Body of pancreas (tissue), 4 donors: ENCODE data around the gene SPEM3. TPM values are rescaled to one million over a fixed set of nuclear protein-coding genes. Genes with fewer than 3 reads are reported as not detected.
A peak's percentile ranks its signal among the peaks of the same experiment; 100 is the strongest.

ENCODE experiments used
- ATAC-seq: fragments of 150-250 bp; one replicate; pipeline ENCODE4 v1.9.1; 2016
- DNase-seq, 4 donors: peaks; one replicate each; pipeline ENCODE4 v3.0.0-alpha.2; 2019
- H3K27ac ChIP-seq, 4 donors: fragments of 200-600 bp; sonication (generic); 1 replicate in 3 of 4; 2 replicates in 1 of 4; pipeline versions ENCODE4 v1.5.1 to v1.6.1; 2016 to 2019; ENCODE audit warnings: mild to moderate bottlenecking in 1 of 4, mixed read lengths in 1 of 4, moderate library complexity in 1 of 4
- H3K27me3 ChIP-seq, 2 donors: fragments of 200-600 bp; sonication (generic); one replicate each; pipeline ENCODE4 v1.6.0; 2016; ENCODE audit warnings: mild to moderate bottlenecking in 1 of 2
- H3K36me3 ChIP-seq, 2 donors: fragments of 200-600 bp; sonication (generic); replicated peaks in 1 of 2; 2 replicates each; pipeline ENCODE4 v1.5.1; 2016; ENCODE audit warnings: low read depth in 2 of 2; ENCODE audit not compliant: insufficient read depth in 1 of 2
- H3K4me1 ChIP-seq: fragments of 200-600 bp; sonication (generic); one replicate; pipeline ENCODE4 v1.6.0; 2016
- H3K4me3 ChIP-seq, 2 donors: fragments of 200-600 bp; sonication (generic); 1 replicate in 1 of 2; 2 replicates in 1 of 2; pipeline ENCODE4 v1.5.1; 2016 to 2019
- H3K9me3 ChIP-seq, 3 donors: fragments of 200-600 bp; sonication (generic); 1 replicate in 2 of 3; 2 replicates in 1 of 3; pipeline ENCODE4 v1.5.1; 2016
- CTCF ChIP-seq, 7 experiments: fragments of 450-650 bp in 4 of 7; fragments of 200-600 bp in 3 of 7; sonication (generic) in 3 of 7; IDR thresholded peaks; one replicate each; pipeline ENCODE4 v1.5.1; 2016 to 2019; ENCODE audit warnings: antibody characterized with exemption in 7 of 7
- POLR2A ChIP-seq, 3 donors: fragments of 450-650 bp; IDR thresholded peaks; one replicate each; pipeline ENCODE4 v1.6.1; 2016; ENCODE audit warnings: antibody characterized with exemption in 3 of 3, mild to moderate bottlenecking in 2 of 3
- WGBS, 2 donors: methylation state at CpG; one replicate each; pipeline ENCODE4 v1.1.5; 2017; 5-methylcytosine and 5-hydroxymethylcytosine counted together
- intact Hi-C: fragments of 100-400 bp; cut with DNase I; formaldehyde crosslinking; loops from one replicate; pipeline ENCODE4 v1.15.1; 2023
- total RNA-seq, 2 donors: library from RNA; depleted of rRNA; stranded (reverse); fragments of >200 nt; gene quantifications; one replicate each; pipeline ENCODE4 v1.1.0, GENCODE V29; 2016

SPEM3 gene
- total RNA-seq, 2 donors from 2014 or later: not detected

GRCh38 chr17:7427549-7427948 lies 1.1 kb upstream of the SPEM3 start:
- H3K4me3 ChIP-seq: no peak overlapping the region
- H3K27me3 ChIP-seq: no peaks in the 10 kb centered on the region
- H3K27ac ChIP-seq: no peak overlapping the region
- H3K36me3 ChIP-seq: no peaks in the 10 kb centered on the region
- WGBS, 2 donors: 90% methylated on average over 6 to 7 of the region's 7 CpGs
- ATAC-seq (peak; percentile 11), DNase-seq (no peak)
- TF ChIP-seq POLR2A (IDR thresholded peaks at IDR 0.05): no peak
- TF ChIP-seq CTCF (IDR thresholded peaks at IDR 0.05): no peak
- no peaks in the 10 kb centered on the region for H3K4me1 ChIP-seq
- no peaks in the 10 kb centered on the region for H3K9me3 ChIP-seq
- intact Hi-C loops: no loop called here

DNA sequence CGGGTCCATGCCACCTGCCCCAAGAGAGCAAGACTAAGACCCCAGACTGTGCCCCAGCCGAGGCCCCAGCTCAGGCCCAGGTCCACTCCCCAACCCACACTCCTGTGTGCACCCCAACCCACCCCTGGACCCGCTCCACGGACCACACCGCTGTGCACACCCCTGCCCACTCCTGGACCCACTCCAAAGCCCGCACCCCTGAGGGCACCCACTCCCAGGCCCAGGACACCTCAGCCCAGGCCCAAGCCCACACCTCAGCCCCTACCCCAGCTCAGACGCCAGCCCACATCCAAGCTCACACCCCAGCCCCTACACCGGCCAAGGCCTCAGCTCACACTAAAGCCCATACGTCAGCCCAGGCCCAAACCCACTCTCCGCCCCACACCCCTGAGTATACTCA lies 1.1 kb downstream of the SPEM3 start:
- 77 to 88% methylated on average over 9 to 10 of the region's 10 CpGs for WGBS, 2 donors
- ATAC-seq: no peak
- intact Hi-C loops: no loop called here
- Histone ChIP-seq H3K36me3 (no peaks in the 10 kb centered on the region), H3K4me1 (no peaks in the 10 kb centered on the region), H3K27ac (no peak overlapping the region), H3K4me3 (no peak overlapping the region), H3K9me3 (no peaks in the 10 kb centered on the region), H3K27me3 (no peaks in the 10 kb centered on the region)
- no peak for DNase-seq
- no peak for TF ChIP-seq POLR2A (IDR thresholded peaks at IDR 0.05)
- TF ChIP-seq CTCF (IDR thresholded peaks at IDR 0.05): no peak

DNA sequence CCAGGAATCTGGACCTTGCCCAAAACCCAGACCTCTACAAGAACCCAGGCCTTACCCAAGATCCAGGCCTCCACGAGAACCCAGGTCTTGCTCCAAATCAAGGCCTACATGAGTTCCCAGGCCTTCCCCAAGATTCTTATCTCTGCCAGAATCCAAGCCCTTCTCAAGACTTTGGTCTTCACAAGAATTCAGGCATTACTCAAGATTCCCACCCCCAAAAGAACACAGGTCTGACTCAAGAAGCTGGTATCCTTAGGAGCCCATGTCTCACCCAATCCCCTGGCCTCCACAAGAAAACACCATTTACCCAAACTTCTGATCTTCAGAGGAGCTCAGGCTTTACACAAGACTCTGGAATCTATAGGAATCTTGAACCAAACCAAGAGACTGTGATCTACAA lies 2.6 kb downstream of the SPEM3 start:
- WGBS, 2 donors: 71 to 100% methylated on average over 1 of the region's 1 CpG

DNA sequence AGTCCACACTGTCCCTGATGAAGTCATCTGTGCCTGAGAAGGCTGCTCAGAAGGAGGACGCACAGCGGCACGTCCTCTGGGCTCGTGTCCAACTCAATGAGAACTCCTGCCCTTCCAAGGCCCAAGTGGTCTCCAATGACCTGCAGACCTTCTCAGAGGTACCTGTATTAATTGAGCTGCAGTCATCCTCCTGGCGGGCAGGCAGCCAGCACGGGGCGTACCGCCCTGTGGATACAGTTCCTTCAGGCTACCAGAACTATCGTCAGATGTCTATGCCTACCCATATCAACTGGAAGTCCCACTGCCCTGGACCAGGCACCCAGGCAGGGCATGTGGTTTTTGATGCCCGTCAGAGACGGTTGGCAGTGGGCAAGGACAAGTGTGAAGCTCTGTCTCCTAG lies 3.6 kb downstream of the SPEM3 start:
- DNase-seq (no peak), ATAC-seq (no peak)
- TF ChIP-seq CTCF (IDR thresholded peaks at IDR 0.05) (no peak), POLR2A (IDR thresholded peaks at IDR 0.05) (no peak)
- Histone ChIP-seq H3K9me3 (no peaks in the 10 kb centered on the region), H3K27me3 (no peaks in the 10 kb centered on the region), H3K36me3 (no peaks in the 10 kb centered on the region), H3K27ac (no peak overlapping the region), H3K4me1 (peaks cover 19% of the 10 kb centered on the region), H3K4me3 (no peak overlapping the region)
- 88 to 90% methylated on average over 11 of the region's 11 CpGs for WGBS, 2 donors
- intact Hi-C loops: no loop called here

More for the DNA sequence above, 2.6 kb downstream of the SPEM3 start:
- TF ChIP-seq POLR2A (IDR thresholded peaks at IDR 0.05) (no peak), CTCF (IDR thresholded peaks at IDR 0.05) (no peak)
- Histone ChIP-seq H3K9me3 (no peaks in the 10 kb centered on the region), H3K27me3 (no peaks in the 10 kb centered on the region), H3K27ac (no peak overlapping the region), H3K36me3 (no peaks in the 10 kb centered on the region), H3K4me1 (peaks cover 9% of the 10 kb centered on the region), H3K4me3 (no peak overlapping the region)
- intact Hi-C loops: no loop called here
- ATAC-seq (no peak), DNase-seq (no peak)
